CD4-positive, alpha-beta T cell treated with Interferon gamma for 1 hour (primary cell): Measurements from ENCODE around the gene LHFPL6.

Experiments
- DNase-seq: peaks from one replicate; pipeline ENCODE4 v3.0.0-alpha.2; 2020

LHFPL6 gene

GRCh38 chr13:39550931-39551330, 52.1 kb downstream of the LHFPL6 start:
- no peak for DNase-seq

GRCh38 chr13:39547108-39547507, 55.9 kb downstream of the LHFPL6 start:
- no peak for DNase-seq

- DNase-seq, result no peak
Measured at GRCh38 chr13:39542361-39542760, 60.6 kb downstream of the LHFPL6 start.

- DNase-seq, result no peak
Measured at GRCh38 chr13:39540929-39541605, 61.9 kb downstream of the LHFPL6 start.

- DNase-seq, result no peak
Measured at GRCh38 chr13:39538816-39539790, 63.9 kb downstream of the LHFPL6 start.

GRCh38 chr13:39536906-39537305, 66.1 kb downstream of the LHFPL6 start:
- no peak for DNase-seq

GRCh38 chr13:39536274-39536673, 66.7 kb downstream of the LHFPL6 start:
- DNase-seq, result no peak

- DNase-seq, result no peak
Measured at GRCh38 chr13:39533651-39534150, 69.3 kb downstream of the LHFPL6 start.

- DNase-seq, result no peak
Measured at GRCh38 chr13:39531646-39532045, 71.3 kb downstream of the LHFPL6 start.

- DNase-seq, result no peak
Measured at GRCh38 chr13:39530916-39531315, 72.1 kb downstream of the LHFPL6 start.

GRCh38 chr13:39528661-39528980, 74.4 kb downstream of the LHFPL6 start:
- DNase-seq, result no peak

- DNase-seq, result no peak
Measured at GRCh38 chr13:39527961-39528660, 74.9 kb downstream of the LHFPL6 start.

GRCh38 chr13:39527301-39527700, 75.7 kb downstream of the LHFPL6 start:
- no peak for DNase-seq

- no peak for DNase-seq
Measured at GRCh38 chr13:39526499-39526898, 76.5 kb downstream of the LHFPL6 start.

- DNase-seq, result no peak
Measured at GRCh38 chr13:39525506-39525905, 77.5 kb downstream of the LHFPL6 start.

GRCh38 chr13:39524795-39525194, 78.2 kb downstream of the LHFPL6 start:
- DNase-seq, result no peak

- DNase-seq, result no peak
Measured at GRCh38 chr13:39522329-39522728, 80.7 kb downstream of the LHFPL6 start.

- DNase-seq, result no peak
Measured at GRCh38 chr13:39521701-39522100, 81.3 kb downstream of the LHFPL6 start.

GRCh38 chr13:39516096-39516495, 86.9 kb downstream of the LHFPL6 start:
- DNase-seq, result no peak

- DNase-seq, result no peak
Measured at GRCh38 chr13:39515224-39515714, 87.7 kb downstream of the LHFPL6 start.

GRCh38 chr13:39512687-39513086, 90.3 kb downstream of the LHFPL6 start:
- no peak for DNase-seq

- no peak for DNase-seq
Measured at GRCh38 chr13:39510316-39510695, 92.7 kb downstream of the LHFPL6 start.

- DNase-seq, result no peak
Measured at GRCh38 chr13:39509616-39510315, 93.2 kb downstream of the LHFPL6 start.
